Left ventricle myocardium inferior (tissue), 1 donor: ENCODE data around the gene GAMT. TPM values are rescaled to one million over a fixed set of nuclear protein-coding genes. Genes with fewer than 3 reads are reported as not detected.

ENCODE experiments used
- DNase-seq: peaks from one replicate; pipeline ENCODE4 v3.0.0-alpha.2; 2020
- H3K27ac ChIP-seq: fragments of 200-600 bp; replicated peaks from 2 replicates; pipeline ENCODE4 v1.8.0; 2021
- H3K27me3 ChIP-seq: fragments of 200-600 bp; 2 replicates; pipeline ENCODE4 v1.8.0; 2021; ENCODE audit warnings: low read depth
- H3K36me3 ChIP-seq: fragments of 200-600 bp; 2 replicates; pipeline ENCODE4 v1.8.0; 2021
- H3K4me1 ChIP-seq: fragments of 200-600 bp; 2 replicates; pipeline ENCODE4 v1.8.0; 2021
- H3K4me3 ChIP-seq: fragments of 200-600 bp; 2 replicates; pipeline ENCODE4 v1.8.0; 2021; ENCODE audit warnings: mild to moderate bottlenecking, moderate library complexity
- H3K9me3 ChIP-seq: fragments of 200-600 bp; replicated peaks from 2 replicates; pipeline ENCODE4 v1.8.0; 2021
- CTCF ChIP-seq: fragments of 200-600 bp; IDR thresholded peaks from 2 replicates; pipeline ENCODE4 v1.8.0; 2021; ENCODE audit warnings: antibody characterized with exemption, mild to moderate bottlenecking, borderline replicate concordance
- intact Hi-C: fragments of 100-400 bp; cut with micrococcal nuclease; formaldehyde crosslinking; loops from one replicate; pipeline ENCODE4 v1.11.0; 2022
- total RNA-seq: library from RNA; stranded (reverse); fragmentation: NEBNext Ultra II Directional; extraction: Animal tissue kit (Norgen Biotek cat#: 25700); gene quantifications from one replicate; pipeline ENCODE4 v1.2.1, GENCODE V29; 2021
- donor health status: DM: no; HTN: yes; CAD: no; lungs with severe emphysema.

Gene GAMT
- total RNA-seq, 1 donor from 2014 or later, result 77.0 TPM

GRCh38 chr19:1360126-1360817 is 41.1 kb downstream of the GAMT start:
- no peak for DNase-seq
- peak overlapping the region; percentile 50 for H3K4me3 ChIP-seq
- H3K27ac ChIP-seq, result peak overlapping the region; percentile 73
- TF ChIP-seq CTCF, result no peak
- peaks cover 53% of the 10 kb centered on the region for H3K4me1 ChIP-seq
- intact Hi-C loops, result no loop called here
- H3K27me3 ChIP-seq, result no peaks in the 10 kb centered on the region
- no peaks in the 10 kb centered on the region for H3K9me3 ChIP-seq
- H3K36me3 ChIP-seq, result peaks cover 74% of the 10 kb centered on the region

- Histone ChIP-seq H3K4me3 (no peak overlapping the region), H3K27me3 (no peaks in the 10 kb centered on the region), H3K9me3 (no peaks in the 10 kb centered on the region), H3K36me3 (peaks cover 49% of the 10 kb centered on the region), H3K4me1 (peaks cover 55% of the 10 kb centered on the region), H3K27ac (no peak overlapping the region)
- DNase-seq, result no peak
- no peak for TF ChIP-seq CTCF
- intact Hi-C loops, result no loop called here
These were observed 43.7 kb downstream of the GAMT start for GRCh38 chr19:1357531-1358109.

GRCh38 chr19:1356508-1356865 is 44.9 kb downstream of the GAMT start:
- TF ChIP-seq CTCF, result no peak
- Histone ChIP-seq H3K4me1 (peaks cover 43% of the 10 kb centered on the region), H3K4me3 (peak overlapping the region; percentile 91), H3K27ac (peak overlapping the region; percentile 97), H3K36me3 (peaks cover 39% of the 10 kb centered on the region), H3K9me3 (no peaks in the 10 kb centered on the region), H3K27me3 (no peaks in the 10 kb centered on the region)
- intact Hi-C loops, result no loop called here
- DNase-seq, result no peak

- no peaks in the 10 kb centered on the region for H3K27me3 ChIP-seq
- H3K36me3 ChIP-seq, result peaks cover 39% of the 10 kb centered on the region
- H3K4me3 ChIP-seq, result peak overlapping the region; percentile 91
- intact Hi-C loops, result no loop called here
- peaks cover 37% of the 10 kb centered on the region for H3K4me1 ChIP-seq
- no peaks in the 10 kb centered on the region for H3K9me3 ChIP-seq
- H3K27ac ChIP-seq, result peak overlapping the region; percentile 97
- TF ChIP-seq CTCF, result no peak
- no peak for DNase-seq
These were observed 45.5 kb downstream of the GAMT start for GRCh38 chr19:1355568-1356507.

- no peak for TF ChIP-seq CTCF
- intact Hi-C loops, result no loop called here
- Histone ChIP-seq H3K27me3 (no peaks in the 10 kb centered on the region), H3K27ac (peak overlapping the region; percentile 97), H3K4me3 (peak overlapping the region; percentile 91), H3K4me1 (peaks cover 29% of the 10 kb centered on the region), H3K36me3 (peaks cover 34% of the 10 kb centered on the region), H3K9me3 (no peaks in the 10 kb centered on the region)
- DNase-seq, result peak; percentile 32
These were observed 46.3 kb downstream of the GAMT start for GRCh38 chr19:1354970-1355567.
